CD4-positive, alpha-beta T cell treated with Interleukin-6 for 4 hours (primary cell): ENCODE data around the gene HJV.
A peak's percentile ranks its signal among the peaks of the same experiment; 100 is the strongest.

Experiments
- DNase-seq: peaks from one replicate; pipeline ENCODE4 v3.0.0-alpha.2; 2020; ENCODE audit warnings: mixed read lengths

The HJV gene

DNA sequence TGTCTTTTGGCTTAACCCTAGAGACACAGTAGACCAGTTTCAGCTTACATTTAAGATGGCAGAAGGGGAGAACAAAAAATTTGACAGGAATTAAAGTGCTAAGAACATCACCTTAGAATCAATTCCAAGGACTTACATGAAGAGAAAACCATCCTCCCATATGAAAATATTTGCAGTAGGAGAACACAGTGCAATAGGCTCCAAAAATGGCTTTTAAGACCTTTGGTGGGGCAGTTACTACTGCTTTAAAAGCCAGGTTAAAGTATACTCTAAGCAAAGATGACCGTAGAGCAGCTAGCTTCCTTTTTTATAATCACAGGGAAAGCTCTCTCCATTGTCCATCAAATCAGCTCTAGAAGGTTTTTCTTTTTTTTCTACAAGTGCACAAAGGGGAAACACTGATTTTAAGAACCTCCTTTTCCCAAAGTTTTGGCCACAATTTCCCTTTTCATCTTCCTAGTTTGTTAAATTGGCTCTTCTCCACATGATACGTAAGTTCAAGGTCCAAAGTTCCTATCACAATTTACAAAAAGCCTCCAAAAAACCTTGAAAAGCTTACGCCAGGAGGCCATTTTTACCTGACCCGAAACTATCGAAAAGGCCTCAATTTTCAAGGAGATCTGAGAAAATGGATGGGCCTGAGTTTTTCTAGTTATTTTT is 28.4 kb downstream of the HJV start:
- no peak for DNase-seq

DNA sequence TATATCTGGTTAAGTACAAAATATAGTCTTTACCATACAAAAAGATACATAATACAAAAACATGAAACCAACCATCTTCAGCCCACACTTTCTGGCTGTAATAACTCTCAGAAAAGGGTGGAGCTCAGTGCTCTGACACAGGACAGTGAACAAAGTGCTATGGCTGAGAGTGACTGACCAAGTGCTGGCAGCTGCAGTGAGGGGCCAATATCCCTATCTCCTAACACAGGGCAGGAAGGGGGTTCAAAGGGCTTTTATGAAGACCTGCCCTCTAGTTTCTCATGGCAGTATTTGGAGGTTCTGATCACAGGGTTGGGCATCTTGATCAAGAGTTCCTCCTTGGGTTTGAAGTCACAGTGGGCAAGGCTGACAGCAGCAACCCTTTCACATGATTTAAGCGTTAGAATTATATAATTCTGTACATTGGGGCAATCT is 29.0 kb downstream of the HJV start:
- no peak for DNase-seq

DNA sequence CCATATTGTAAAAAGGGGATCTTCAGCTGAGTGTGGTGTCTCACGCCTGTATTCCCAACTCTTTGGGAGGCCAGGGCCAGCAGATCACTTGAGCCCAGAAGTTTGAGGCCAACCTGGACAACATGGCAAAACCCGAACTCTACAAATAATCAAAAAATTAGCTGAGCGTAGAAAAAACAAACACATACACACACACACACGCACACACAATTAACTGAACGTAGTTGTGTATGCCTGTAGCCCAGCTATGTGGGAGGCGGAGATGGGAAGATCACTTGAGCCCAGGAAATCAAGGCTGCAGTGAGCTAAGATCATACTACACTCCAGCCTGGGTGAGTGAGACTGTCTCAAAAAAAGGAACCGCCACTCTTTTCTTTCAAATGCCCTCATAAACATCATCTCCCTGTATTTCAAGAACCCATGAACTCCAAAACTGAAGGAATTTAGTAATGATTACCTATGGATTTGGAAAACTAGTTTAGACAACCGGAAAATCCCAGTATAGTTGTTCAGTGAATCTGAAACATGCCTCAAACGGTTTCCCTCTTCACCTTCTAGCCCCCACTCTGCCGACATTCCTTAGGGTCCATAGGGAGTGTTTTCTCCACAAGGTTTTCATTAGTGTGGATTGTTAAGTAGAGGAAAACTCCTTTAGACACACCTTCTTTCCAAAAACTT is 29.7 kb downstream of the HJV start:
- DNase-seq, result no peak

DNA sequence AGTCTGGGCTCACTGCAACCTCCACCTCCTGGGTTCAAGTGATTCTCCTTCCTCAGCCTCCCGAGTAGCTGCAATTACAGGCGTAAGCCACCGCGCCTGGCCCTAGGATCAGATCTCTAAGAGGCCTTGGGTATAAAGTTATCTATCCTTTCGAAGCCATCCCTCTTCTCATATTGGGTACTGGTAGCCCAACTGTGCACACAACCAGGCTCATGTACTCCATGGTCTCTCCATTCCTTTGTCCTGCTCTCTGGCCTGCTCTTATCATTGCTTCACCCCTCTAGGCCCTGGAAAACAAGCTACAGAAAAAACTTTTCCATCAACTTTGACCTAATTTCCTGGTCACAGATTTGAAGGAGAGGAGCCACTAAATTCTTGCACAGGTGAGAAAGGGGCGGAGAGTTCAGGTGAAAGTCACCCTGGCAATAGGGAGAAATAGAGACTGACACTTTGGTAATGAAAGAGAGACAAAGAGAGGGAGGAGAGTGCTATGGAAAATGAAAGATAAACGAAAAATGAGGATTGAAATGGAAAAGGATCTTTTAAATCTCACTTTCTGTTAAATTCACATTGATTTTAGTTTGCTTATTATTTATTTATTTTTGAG is 31.2 kb downstream of the HJV start:
- DNase-seq, result no peak

- DNase-seq, result no peak
Observed at GRCh38 chr1:145988773-145989172, 32.8 kb downstream of the HJV start.

- DNase-seq, result no peak
Observed at GRCh38 chr1:145987926-145988325, 33.6 kb downstream of the HJV start.

- DNase-seq, result no peak
Observed at GRCh38 chr1:145986551-145986950, 35.0 kb downstream of the HJV start.

DNA sequence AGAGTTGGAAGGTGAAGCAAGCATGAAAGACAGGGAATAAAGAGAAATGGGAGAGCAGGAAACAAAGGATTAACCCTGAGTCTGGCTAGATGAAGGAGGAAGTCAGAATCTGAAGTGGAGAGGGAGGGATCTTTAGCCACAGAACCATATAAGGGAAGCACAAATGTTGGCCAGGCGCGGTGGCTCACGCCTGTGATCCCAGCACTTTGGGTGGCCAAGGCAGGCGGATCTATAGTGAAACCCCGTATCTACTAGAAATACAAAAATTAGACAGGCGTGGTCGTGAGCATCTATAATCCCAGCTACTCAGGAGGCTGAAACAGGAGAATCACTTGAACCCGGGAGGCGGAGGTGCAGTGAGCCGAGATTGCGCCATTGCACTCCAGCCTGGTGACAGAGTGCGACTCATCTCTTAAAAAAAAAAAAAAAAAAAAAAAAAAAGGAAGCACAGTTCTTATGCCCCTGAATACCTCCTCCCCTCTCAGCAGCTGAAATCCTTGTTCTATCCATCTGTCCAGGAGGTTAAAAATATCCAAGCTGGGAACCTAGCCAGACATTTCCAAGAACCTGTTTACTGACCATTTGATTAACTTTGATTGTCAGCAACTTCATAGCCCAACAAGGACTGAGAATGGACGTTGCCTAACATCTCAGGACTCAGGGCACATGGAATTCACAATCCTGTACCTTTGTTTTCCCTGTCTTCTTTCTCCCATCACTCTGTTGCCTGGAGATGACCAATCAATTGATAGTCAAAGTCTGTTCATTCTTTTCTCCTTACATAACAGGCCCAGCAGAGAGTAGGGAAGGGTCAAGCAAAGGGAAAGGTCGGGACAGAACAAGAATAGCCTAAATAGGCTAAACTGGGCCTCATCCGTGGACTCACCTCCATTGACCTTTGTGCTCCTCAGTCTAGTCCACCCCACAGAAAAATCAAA is 35.8 kb downstream of the HJV start:
- peak; percentile 14 for DNase-seq

GRCh38 chr1:145985129-145985501 is 36.4 kb downstream of the HJV start:
- DNase-seq, result no peak

- peak; percentile 62 for DNase-seq
Observed at GRCh38 chr1:145983960-145984830, 37.3 kb downstream of the HJV start.

DNA sequence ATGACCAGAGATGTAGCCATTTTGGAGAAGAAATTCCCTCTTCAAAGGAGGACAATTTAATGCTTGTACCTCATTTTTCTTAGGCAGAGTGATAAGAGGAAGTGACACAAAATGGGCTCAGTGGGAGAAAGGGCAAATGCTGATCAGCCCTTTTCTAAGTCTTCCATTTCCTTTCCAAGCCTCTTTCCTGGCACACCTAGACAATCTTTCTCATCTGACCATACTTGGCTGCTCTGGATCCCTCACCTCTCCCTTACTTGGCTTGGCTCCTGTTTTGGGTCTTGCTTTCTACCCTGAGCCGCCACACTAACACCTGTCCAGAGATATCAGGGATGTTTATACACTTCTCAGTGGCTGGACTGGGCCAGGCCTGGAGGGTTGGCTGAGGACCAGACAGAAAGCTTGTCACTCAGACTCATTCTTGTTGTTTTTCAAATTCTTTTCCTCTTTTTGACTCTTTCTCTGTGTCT is 38.3 kb downstream of the HJV start:
- no peak for DNase-seq

GRCh38 chr1:145982010-145982723 is 39.4 kb downstream of the HJV start:
- DNase-seq, result no peak

- no peak for DNase-seq
Observed at GRCh38 chr1:145980457-145980994, 41.0 kb downstream of the HJV start.

DNA sequence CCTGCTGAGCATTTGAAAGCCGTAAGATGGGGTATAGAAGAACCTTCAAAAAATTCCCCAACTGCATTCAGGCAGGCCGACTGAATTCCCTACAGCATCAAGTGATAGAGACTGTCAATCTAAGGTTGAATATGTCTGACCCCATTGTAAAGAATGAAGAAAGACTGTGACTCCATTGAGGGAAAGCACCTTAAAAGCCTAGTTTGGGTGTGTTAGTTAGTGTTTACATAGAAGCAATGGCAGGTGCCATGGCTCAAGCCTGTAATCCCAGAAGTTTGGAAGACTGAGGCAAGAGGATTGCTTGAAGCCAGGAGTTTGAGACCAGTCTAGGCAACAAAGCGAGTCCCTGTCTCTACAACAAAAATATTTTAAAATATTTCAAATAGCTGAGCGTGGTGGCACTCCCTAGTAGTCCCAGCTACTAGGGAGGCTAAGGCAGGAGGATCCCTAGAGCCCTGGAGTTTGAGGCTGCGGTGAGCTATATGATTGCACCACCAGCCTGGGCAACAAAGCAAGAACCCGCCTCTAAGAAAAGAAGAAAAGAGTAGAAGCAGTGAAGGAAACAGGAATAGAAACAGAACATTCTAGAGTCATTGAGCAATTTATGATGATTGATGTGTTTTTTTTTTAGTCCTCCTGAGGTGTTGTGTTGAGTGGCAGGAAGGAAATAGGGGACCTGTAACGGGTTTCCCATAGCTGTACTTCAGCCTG is 41.6 kb downstream of the HJV start:
- peak; percentile 38 for DNase-seq

GRCh38 chr1:145978854-145979745 is 42.4 kb downstream of the HJV start:
- peak; percentile 79 for DNase-seq

- no peak for DNase-seq
Observed at GRCh38 chr1:145978471-145978853, 43.1 kb downstream of the HJV start.

DNA sequence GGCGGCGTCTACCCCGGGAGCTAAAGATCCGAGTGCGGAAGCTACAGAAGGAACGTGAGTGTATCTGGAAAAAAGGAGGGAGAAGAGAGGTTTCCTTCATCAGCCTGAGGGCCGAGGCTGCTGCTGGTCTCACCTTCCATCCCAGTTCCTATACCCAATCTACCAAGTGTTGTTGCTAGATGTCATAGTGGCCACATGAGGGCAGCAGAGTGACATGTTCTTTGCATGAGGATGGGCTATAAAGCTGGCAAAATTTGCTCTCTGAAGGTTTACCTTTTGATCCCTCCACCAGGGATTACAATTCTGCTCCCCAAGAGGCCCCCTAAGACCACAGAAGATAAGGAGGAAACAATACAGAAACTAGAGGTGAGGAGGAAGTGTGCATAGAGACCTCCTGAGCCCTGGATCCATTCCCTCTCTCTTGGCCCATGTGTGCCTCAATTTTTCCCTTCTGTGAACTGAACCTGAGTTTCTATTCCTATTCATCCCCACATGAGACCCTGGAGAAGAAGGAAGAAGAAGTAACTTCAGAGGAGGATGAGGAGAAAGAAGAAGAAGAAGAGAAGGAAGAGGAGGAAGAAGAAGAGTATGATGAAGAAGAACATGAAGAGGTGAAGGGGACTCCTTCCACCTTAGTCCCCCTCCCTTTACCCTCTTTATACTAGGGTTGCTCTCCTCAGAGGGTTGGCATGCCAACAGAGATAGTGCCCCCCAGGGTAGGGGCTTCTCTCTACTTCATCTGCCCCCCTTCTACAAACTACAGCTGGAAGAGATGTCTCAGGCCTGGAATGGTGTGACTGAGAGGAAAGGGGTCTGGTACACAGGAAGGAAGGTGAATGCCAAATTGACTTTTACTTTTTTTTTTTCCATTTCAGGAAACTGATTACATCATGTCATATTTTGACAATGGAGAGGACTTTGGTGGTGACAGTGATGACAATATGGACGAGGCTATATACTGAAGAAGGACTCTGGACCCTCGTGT is 43.8 kb downstream of the HJV start:
- peak; percentile 85 for DNase-seq

- DNase-seq, result no peak
Observed at GRCh38 chr1:145977016-145977415, 44.5 kb downstream of the HJV start.
